Left lobe of liver (tissue), 2 donors: ENCODE measurements around the gene TMEM123. TPM values are rescaled to one million over a fixed set of nuclear protein-coding genes. Genes with fewer than 3 reads are reported as not detected.

Experiments used
- ATAC-seq: fragments of 200-7000 bp; cut with Tn5 transposase; one replicate; pipeline ENCODE4 v1.9.1; 2020; ENCODE audit warnings: mild to moderate bottlenecking, moderate library complexity
- DNase-seq: peaks from one replicate; pipeline ENCODE4 v3.0.0-alpha.2; 2020; ENCODE audit warnings: low spot score
- total RNA-seq: library from RNA; stranded (reverse); gene quantifications from one replicate; pipeline ENCODE4 v1.2.1, GENCODE V29; 2021
- donor health status: DM: no; HTN: no; CAD: no; lungs with moderate emphysema.
- donor health status: DM: no; HTN: yes; CAD: no.

The TMEM123 gene
- total RNA-seq, result 156 TPM

DNA sequence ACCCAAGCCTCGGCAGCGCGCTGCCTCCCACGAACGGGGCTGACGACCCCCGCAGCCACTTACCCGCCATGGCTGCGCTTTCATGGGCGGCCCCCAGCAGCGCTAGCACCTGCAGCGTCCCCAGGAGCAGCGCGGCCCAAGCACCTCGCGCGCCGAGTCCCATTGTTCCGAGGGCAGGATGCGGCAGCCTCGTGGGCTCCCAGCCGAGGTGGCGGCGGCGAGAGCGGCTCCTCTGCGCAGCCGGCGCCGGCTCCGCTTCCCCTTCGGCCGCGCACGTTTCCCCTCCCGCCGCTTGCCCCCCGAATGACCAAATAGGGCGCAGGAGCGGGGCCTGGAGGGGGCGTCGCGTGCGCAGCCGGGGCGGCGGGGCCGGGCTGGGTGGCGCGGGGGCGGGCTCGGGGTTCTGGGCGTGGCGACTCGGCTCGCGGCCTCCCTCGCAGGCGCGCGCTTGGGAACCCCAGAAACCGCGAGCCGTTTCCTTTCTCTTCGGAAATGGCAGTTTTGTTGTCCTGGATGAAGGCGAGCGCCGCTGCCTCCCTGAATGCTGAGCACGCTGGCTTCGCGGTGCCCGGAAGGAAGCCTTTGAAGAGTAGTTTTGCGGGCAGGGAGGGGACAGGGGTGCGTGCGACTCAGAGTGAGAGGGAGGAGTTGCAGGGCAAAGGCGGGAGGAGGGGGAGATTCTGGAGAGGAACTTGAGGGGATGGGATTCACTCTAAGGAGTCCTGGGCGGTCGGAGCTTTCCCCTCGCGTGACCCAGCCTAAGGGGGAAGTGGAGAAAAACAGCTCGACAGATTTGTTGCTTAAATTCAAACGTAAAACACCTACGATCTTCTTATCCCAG, at the start of gene TMEM123:
TSS of gene TMEM123 (minus strand) at position 305 of the 841 bp plus-strand sequence. CDS start at position 163, 142 bp downstream.
- DNase-seq (peak; percentile 89), ATAC-seq (peak; percentile 79)

- ATAC-seq (no peak), DNase-seq (no peak)
Observed at GRCh38 chr11:102500829-102501228, 48.3 kb upstream of the TMEM123 start.

DNA sequence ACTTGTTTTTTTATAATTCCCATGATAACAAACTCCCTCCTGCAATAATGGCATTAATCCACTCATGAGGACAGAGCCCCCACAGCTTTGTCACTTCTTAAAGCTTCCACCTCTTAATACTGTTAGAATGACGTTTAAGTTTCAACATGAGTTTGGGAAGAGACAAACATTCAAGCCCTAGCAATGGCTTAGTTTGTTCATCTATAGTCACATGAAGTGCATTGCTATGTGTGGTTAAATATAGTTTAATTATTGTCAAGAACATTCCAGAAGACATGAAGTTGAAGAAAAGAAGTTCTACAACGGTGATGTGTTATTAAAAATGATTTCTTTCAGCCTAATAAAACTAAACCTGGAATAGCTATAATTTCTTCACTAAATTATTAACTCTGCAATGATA, 47.4 kb upstream of the TMEM123 start:
- no peak for DNase-seq
- no peak for ATAC-seq

- no peak for ATAC-seq
Observed at GRCh38 chr11:102499151-102499550, 46.6 kb upstream of the TMEM123 start.

GRCh38 chr11:102497061-102497460, 44.5 kb upstream of the TMEM123 start:
- ATAC-seq, result no peak
- DNase-seq, result no peak

More at GRCh38 chr11:102499151-102499550, 46.6 kb upstream of the TMEM123 start:
- DNase-seq, result no peak

- DNase-seq (no peak), ATAC-seq (peak; percentile 95)
Observed at GRCh38 chr11:102495161-102496042, 42.8 kb upstream of the TMEM123 start.

GRCh38 chr11:102494216-102494615, 41.7 kb upstream of the TMEM123 start:
- ATAC-seq, result peak; percentile 77
- DNase-seq, result no peak

DNA sequence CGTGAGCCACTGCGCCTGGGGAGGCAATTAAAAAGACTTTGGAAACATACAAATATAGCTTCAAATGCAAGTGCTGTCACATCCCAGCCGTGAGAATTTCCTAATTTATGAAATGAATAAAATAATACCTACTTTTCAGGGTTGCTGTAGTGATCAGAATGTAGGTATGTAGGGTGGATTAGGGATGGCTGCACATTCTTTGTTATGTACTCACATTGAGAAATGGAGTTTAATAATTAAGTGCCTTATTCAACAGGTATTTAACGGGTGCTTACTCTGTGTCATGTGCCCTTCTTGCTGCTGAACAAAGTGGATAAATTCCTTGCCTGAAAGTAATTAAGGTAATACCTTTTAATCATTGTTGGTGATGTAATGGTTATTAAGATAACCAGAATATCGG, 41.0 kb upstream of the TMEM123 start:
- ATAC-seq, result peak; percentile 8

DNA sequence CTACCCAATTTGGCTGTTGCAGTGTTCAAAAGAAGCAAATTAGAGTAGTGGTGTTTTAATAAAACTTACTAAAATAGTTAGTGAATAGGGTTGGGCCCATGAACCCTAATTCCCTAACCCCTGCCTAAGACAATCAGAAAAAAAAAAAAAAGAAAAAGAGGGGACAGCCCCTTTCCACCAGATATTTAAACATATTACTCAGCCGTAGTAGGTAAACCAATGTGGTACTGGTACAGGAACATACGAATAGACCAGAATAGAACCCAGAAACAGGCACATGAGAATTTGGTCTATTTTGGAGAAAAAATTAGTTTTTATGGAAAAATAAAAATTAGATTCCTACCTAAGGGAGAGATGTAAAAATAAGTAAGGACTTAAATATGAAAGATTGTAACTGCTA, 39.4 kb upstream of the TMEM123 start:
- DNase-seq, result no peak

More for the DNA sequence above, 41.0 kb upstream of the TMEM123 start:
- DNase-seq, result no peak

DNA sequence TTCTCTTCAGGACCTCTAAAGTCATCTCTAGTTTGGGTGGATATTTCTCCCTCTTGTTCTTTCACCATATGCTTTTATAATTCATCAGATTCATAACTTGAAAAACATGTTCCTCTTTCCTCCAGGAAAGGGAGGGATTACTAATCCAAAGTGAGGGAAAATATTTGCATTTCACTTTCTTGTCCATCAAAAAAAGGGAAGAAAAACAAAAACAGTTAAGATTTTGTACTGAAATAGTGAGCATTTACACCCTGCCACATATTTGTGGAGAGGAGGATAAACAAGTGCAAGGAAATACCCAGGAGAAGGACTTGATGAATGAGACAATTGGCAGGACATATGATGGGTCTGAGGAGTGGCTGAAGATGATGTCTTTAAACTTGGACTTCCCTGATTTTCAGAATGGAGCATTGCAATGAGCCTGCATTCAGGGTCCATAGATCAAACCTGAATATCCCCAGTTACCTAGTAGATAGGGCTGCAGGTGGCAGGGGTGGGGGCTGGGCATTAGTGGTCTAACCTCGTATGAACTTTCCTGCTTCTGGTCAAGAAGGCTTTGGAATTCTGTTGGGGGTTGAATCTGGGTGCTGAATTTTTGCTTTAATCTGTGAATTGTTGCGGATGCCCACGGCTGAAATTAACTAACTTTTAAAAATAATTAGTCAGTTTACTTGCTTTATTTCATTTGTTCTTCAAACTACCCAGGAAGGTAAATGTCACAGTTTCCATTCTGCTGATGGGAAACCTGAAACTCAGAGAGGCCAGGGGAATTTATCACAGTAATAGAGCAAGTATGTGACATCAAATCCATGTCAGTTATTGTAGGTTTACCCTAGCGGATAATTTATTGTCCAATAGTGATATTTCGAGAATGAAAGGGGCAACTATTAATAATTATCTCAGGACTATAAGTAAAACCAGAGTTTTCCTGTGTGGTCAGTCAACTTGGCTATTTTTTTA, 36.9 kb upstream of the TMEM123 start:
- DNase-seq, result no peak
- ATAC-seq, result no peak

More for the DNA sequence above, 39.4 kb upstream of the TMEM123 start:
- no peak for ATAC-seq

GRCh38 chr11:102488208-102488607, 35.6 kb upstream of the TMEM123 start:
- ATAC-seq (no peak), DNase-seq (no peak)

DNA sequence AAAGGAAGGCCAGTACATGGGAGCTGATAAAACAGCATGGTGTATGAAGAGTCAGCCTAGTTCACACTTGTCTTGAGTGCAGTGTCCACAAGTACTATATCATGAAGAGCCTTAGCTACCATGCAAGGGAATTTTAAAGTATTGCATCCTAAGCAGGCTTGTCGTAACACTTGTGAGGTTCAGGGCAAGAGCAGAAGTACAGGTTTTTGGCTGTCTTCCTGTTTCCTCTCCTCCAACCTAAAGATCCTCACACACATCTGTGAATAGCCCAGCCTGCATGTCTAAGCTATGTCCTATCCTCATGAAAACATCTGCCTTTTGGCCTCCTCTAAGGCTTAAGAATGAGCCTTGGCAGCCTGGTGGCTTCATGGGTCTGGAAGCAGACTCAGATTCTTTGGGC, 34.6 kb upstream of the TMEM123 start:
- ATAC-seq (no peak), DNase-seq (no peak)

DNA sequence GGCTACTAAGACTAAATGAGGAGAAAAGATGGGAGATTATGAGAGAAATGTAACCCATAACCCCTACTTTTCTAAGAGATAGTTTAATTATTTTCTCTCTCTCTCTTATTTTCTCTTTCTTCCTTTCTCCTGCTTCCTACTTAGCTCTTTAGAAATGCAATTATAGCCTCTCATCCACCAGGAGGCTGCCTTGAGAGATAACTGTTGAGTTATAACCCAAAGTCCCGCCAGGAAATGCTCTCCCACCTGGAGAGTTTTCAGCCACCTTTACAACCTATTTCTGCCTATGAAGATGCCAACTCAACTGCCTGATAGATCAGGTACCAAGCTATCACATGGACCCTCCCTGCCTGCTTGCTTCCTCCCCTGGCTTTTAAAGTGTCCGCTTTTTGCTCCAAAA, 34.0 kb upstream of the TMEM123 start:
- DNase-seq, result no peak
- ATAC-seq, result no peak

DNA sequence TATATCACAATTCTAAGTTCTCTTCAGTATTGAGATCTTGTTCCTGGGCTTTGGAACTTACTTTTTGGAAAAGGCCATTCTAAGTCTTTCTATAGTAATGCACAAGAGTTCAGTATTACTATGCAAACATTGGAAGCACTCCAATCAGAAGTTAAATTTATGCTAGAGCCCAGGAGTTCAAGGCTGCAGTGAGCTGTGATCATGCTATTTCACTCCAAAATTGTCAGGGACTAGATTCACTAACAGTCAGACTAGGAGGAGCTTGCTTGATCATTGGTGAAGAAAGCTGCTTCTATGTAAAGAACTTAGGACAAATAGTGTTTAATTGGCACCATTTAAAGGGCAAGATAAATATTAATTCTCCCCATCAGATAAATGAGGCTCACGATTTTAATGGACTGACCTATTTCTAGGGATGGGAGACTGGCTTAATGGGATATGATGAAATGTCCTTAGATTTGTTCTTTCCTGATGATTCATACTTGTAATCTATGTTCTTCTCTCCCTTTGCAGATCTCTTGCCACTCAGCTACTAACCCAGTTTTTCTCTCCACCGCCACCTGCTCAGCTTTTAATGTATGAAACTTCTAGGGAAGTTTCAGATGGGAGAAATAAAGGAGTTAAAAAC, 32.6 kb upstream of the TMEM123 start:
- DNase-seq (no peak), ATAC-seq (peak; percentile 82)

GRCh38 chr11:102482433-102482832, 29.9 kb upstream of the TMEM123 start:
- no peak for DNase-seq
- no peak for ATAC-seq

- DNase-seq (no peak), ATAC-seq (no peak)
Observed at GRCh38 chr11:102479733-102480132, 27.2 kb upstream of the TMEM123 start.

DNA sequence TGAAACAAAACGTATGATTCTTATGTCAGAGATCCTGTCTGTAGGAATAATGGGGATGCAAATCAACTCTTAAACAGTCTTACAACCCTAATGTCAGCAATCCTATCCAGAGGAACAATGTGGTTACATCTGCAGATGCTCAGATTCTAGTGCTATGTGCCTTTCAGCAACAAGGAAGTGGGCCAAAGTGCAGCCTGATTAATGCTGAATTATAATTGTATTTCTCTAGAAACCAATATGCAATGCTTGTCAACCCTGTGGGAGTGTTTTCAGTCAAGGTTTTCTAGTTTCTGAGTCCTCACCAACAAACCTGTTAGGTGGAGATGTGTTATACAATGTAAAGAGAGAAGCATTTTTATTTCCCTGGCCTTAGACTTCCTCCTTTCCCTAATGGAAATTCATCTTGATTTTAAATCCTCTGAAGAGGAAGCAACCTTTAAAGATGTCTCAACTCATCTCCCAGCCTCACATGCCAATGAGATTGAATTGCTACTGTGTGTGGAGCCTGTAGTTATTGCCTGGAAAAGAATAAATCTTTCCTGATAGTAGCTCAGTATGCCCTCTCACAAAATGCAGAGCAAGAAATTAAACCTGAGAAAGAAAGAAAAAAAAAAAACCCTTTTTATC, 26.2 kb upstream of the TMEM123 start:
- ATAC-seq, result no peak

GRCh38 chr11:102476812-102477211, 24.2 kb upstream of the TMEM123 start:
- ATAC-seq (peak; percentile 97), DNase-seq (peak; percentile 88)

More for the DNA sequence above, 26.2 kb upstream of the TMEM123 start:
- DNase-seq, result no peak

DNA sequence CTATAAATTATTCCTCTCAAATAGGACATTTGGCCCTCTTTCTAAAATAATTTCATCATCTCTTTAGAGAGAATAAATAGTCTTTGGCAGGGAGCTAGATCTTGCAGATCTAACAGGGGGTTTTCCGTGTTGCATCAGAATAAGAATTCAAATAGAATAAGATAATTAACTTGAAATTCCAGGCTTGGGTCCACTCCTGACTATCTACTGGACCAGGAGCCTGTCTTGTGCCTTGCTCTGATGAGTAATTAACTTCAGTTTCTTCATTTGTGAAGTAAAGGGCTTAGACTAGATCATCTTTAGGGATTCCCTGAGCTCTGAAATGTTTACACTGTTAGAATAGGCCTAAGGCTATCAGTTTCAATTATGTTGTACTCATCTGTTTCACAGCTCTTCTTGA, 23.5 kb upstream of the TMEM123 start:
- peak; percentile 45 for ATAC-seq

GRCh38 chr11:102473543-102473942, 21.0 kb upstream of the TMEM123 start:
- ATAC-seq, result no peak
- no peak for DNase-seq

More for the DNA sequence above, 23.5 kb upstream of the TMEM123 start:
- DNase-seq, result no peak
